Activated naive CD4-positive, alpha-beta T cell treated with anti-CD3 and anti-CD28 coated beads, Interleukin-2, amount 50 U/mL, for 24 hours (primary cell): Measurements from ENCODE around the gene DYSF.

Source experiments
- H3K27ac Mint-ChIP-seq: one replicate; pipeline ENCODE4 v1.8.0; 2021; ENCODE audit warnings: mild to moderate bottlenecking, mixed read lengths
- H3K27me3 Mint-ChIP-seq: one replicate; pipeline ENCODE4 v1.8.0; 2021; ENCODE audit warnings: mixed read lengths
- H3K36me3 Mint-ChIP-seq: one replicate; pipeline ENCODE4 v1.8.0; 2021; ENCODE audit warnings: mixed read lengths
- H3K4me1 Mint-ChIP-seq: one replicate; pipeline ENCODE4 v1.8.0; 2021; ENCODE audit warnings: mixed read lengths
- H3K4me3 Mint-ChIP-seq: one replicate; pipeline ENCODE4 v1.8.0; 2021; ENCODE audit warnings: mild to moderate bottlenecking, mixed read lengths
- H3K9me3 Mint-ChIP-seq: one replicate; pipeline ENCODE4 v1.8.0; 2021; ENCODE audit warnings: mixed read lengths

Gene DYSF

GRCh38 chr2:71606244-71606643 lies 152.9 kb downstream of the DYSF start:
- Mint-ChIP-seq H3K27me3 (peaks cover 10% of the 10 kb centered on the region), H3K36me3 (no peaks in the 10 kb centered on the region), H3K27ac (no peak overlapping the region), H3K4me1 (peaks cover 9% of the 10 kb centered on the region), H3K4me3 (no peak overlapping the region), H3K9me3 (no peaks in the 10 kb centered on the region)

GRCh38 chr2:71607151-71607889 lies 154.0 kb downstream of the DYSF start:
- Mint-ChIP-seq H3K27ac (no peak overlapping the region), H3K4me1 (peaks cover 9% of the 10 kb centered on the region), H3K36me3 (no peaks in the 10 kb centered on the region), H3K4me3 (no peak overlapping the region), H3K27me3 (peaks cover 10% of the 10 kb centered on the region), H3K9me3 (no peaks in the 10 kb centered on the region)

GRCh38 chr2:71608034-71608433 lies 154.7 kb downstream of the DYSF start:
- peaks cover 9% of the 10 kb centered on the region for H3K4me1 Mint-ChIP-seq
- no peak overlapping the region for H3K4me3 Mint-ChIP-seq
- no peaks in the 10 kb centered on the region for H3K9me3 Mint-ChIP-seq
- peaks cover 10% of the 10 kb centered on the region for H3K27me3 Mint-ChIP-seq
- no peaks in the 10 kb centered on the region for H3K36me3 Mint-ChIP-seq
- no peak overlapping the region for H3K27ac Mint-ChIP-seq

GRCh38 chr2:71608441-71608840 lies 155.1 kb downstream of the DYSF start:
- no peaks in the 10 kb centered on the region for H3K9me3 Mint-ChIP-seq
- H3K4me3 Mint-ChIP-seq, result no peak overlapping the region
- H3K36me3 Mint-ChIP-seq, result no peaks in the 10 kb centered on the region
- H3K27me3 Mint-ChIP-seq, result peaks cover 6% of the 10 kb centered on the region
- no peak overlapping the region for H3K27ac Mint-ChIP-seq
- peaks cover 9% of the 10 kb centered on the region for H3K4me1 Mint-ChIP-seq

- Mint-ChIP-seq H3K27ac (no peak overlapping the region), H3K4me1 (peaks cover 9% of the 10 kb centered on the region), H3K4me3 (no peak overlapping the region), H3K36me3 (no peaks in the 10 kb centered on the region), H3K9me3 (no peaks in the 10 kb centered on the region), H3K27me3 (peaks cover 6% of the 10 kb centered on the region)
Measured at GRCh38 chr2:71609029-71609428, 155.7 kb downstream of the DYSF start.

- Mint-ChIP-seq H3K36me3 (no peaks in the 10 kb centered on the region), H3K27me3 (peaks cover 4% of the 10 kb centered on the region), H3K27ac (no peak overlapping the region)
Measured at GRCh38 chr2:71609441-71609840, 156.1 kb downstream of the DYSF start.

GRCh38 chr2:71609958-71610357 lies 156.6 kb downstream of the DYSF start:
- Mint-ChIP-seq H3K9me3 (no peaks in the 10 kb centered on the region), H3K4me3 (no peak overlapping the region), H3K4me1 (peaks cover 3% of the 10 kb centered on the region), H3K36me3 (no peaks in the 10 kb centered on the region), H3K27ac (no peak overlapping the region), H3K27me3 (peaks cover 5% of the 10 kb centered on the region)

More at GRCh38 chr2:71609441-71609840, 156.1 kb downstream of the DYSF start:
- Mint-ChIP-seq H3K4me3 (no peak overlapping the region), H3K4me1 (peaks cover 8% of the 10 kb centered on the region), H3K9me3 (no peaks in the 10 kb centered on the region)

- Mint-ChIP-seq H3K36me3 (no peaks in the 10 kb centered on the region), H3K4me3 (no peak overlapping the region), H3K4me1 (no peaks in the 10 kb centered on the region), H3K9me3 (no peaks in the 10 kb centered on the region), H3K27ac (no peak overlapping the region), H3K27me3 (peaks cover 2% of the 10 kb centered on the region)
Measured at GRCh38 chr2:71610671-71611070, 157.3 kb downstream of the DYSF start.

- peaks cover 6% of the 10 kb centered on the region for H3K27me3 Mint-ChIP-seq
- no peaks in the 10 kb centered on the region for H3K36me3 Mint-ChIP-seq
- H3K4me3 Mint-ChIP-seq, result no peak overlapping the region
- no peaks in the 10 kb centered on the region for H3K9me3 Mint-ChIP-seq
- no peaks in the 10 kb centered on the region for H3K4me1 Mint-ChIP-seq
- no peak overlapping the region for H3K27ac Mint-ChIP-seq
Measured at GRCh38 chr2:71611247-71611646, 157.9 kb downstream of the DYSF start.

GRCh38 chr2:71611781-71612527 lies 158.6 kb downstream of the DYSF start:
- peaks cover 6% of the 10 kb centered on the region for H3K27me3 Mint-ChIP-seq
- no peaks in the 10 kb centered on the region for H3K36me3 Mint-ChIP-seq
- no peak overlapping the region for H3K27ac Mint-ChIP-seq
- no peak overlapping the region for H3K4me3 Mint-ChIP-seq
- no peaks in the 10 kb centered on the region for H3K4me1 Mint-ChIP-seq
- H3K9me3 Mint-ChIP-seq, result no peaks in the 10 kb centered on the region

GRCh38 chr2:71612581-71613402 lies 159.4 kb downstream of the DYSF start:
- Mint-ChIP-seq H3K4me3 (no peak overlapping the region), H3K27me3 (peaks cover 6% of the 10 kb centered on the region), H3K27ac (no peak overlapping the region), H3K4me1 (no peaks in the 10 kb centered on the region), H3K36me3 (no peaks in the 10 kb centered on the region), H3K9me3 (no peaks in the 10 kb centered on the region)

GRCh38 chr2:71613403-71613952 lies 160.1 kb downstream of the DYSF start:
- no peaks in the 10 kb centered on the region for H3K36me3 Mint-ChIP-seq

GRCh38 chr2:71613953-71614925 lies 160.9 kb downstream of the DYSF start:
- peaks cover 6% of the 10 kb centered on the region for H3K27me3 Mint-ChIP-seq
- no peaks in the 10 kb centered on the region for H3K9me3 Mint-ChIP-seq
- no peaks in the 10 kb centered on the region for H3K36me3 Mint-ChIP-seq
- no peak overlapping the region for H3K27ac Mint-ChIP-seq
- H3K4me1 Mint-ChIP-seq, result no peaks in the 10 kb centered on the region
- H3K4me3 Mint-ChIP-seq, result no peak overlapping the region

More at GRCh38 chr2:71613403-71613952, 160.1 kb downstream of the DYSF start:
- no peaks in the 10 kb centered on the region for H3K4me1 Mint-ChIP-seq
- no peak overlapping the region for H3K27ac Mint-ChIP-seq
- peaks cover 6% of the 10 kb centered on the region for H3K27me3 Mint-ChIP-seq
- no peak overlapping the region for H3K4me3 Mint-ChIP-seq
- no peaks in the 10 kb centered on the region for H3K9me3 Mint-ChIP-seq

- H3K36me3 Mint-ChIP-seq, result no peaks in the 10 kb centered on the region
- no peaks in the 10 kb centered on the region for H3K9me3 Mint-ChIP-seq
- no peaks in the 10 kb centered on the region for H3K4me1 Mint-ChIP-seq
- H3K27ac Mint-ChIP-seq, result no peak overlapping the region
- H3K27me3 Mint-ChIP-seq, result peaks cover 6% of the 10 kb centered on the region
- H3K4me3 Mint-ChIP-seq, result no peak overlapping the region
Measured at GRCh38 chr2:71614976-71615766, 161.8 kb downstream of the DYSF start.
